SK-N-SH (cell line): ENCODE data around the gene DENND2C. TPM values are rescaled to one million over a fixed set of nuclear protein-coding genes. Genes with fewer than 3 reads are reported as not detected.

Experiments
- CTCF ChIA-PET: fragments of 300-600, 350-600 bp; formaldehyde crosslinking; extraction: SDS; loops from one replicate; lab custom pipeline; 2021; lab: Yijun Ruan, JAX
- POLR2A ChIA-PET: fragments of 350-600 bp; sonication (Branson Sonifier 250); formaldehyde crosslinking; extraction: SDS; loops from one replicate; lab custom pipeline; 2020; ENCODE audit warnings: antibody characterized with exemption, inconsistent platforms; lab: Yijun Ruan, JAX
- DNase-seq: peaks from one replicate; pipeline ENCODE4 v3.0.0; 2012
- H2AFZ ChIP-seq: fragments of 200-600 bp; sonication (generic); 2 replicates; pipeline ENCODE4 v1.8.1; 2016; ENCODE audit warnings: antibody characterized with exemption, mild to moderate bottlenecking, low read depth
- H3F3A ChIP-seq: fragments of 200-600 bp; sonication (generic); replicated peaks from 2 replicates; pipeline ENCODE3; 2016; ENCODE audit warnings: antibody characterized with exemption, mild to moderate bottlenecking; ENCODE audit not compliant: insufficient read depth
- H3K27ac ChIP-seq, 2 experiments: fragments of 200-500 bp in 1 of 2; fragments of 200-600 bp in 1 of 2; sonication (Bioruptor generic) in 1 of 2; sonication (generic), shearing (Covaris generic) in 1 of 2; 2 replicates each; pipeline versions ENCODE4 v1.5.1 to v1.6.1; 2014 to 2016; ENCODE audit warnings: low read depth in 2 of 2, inconsistent platforms in 1 of 2, low read length in 1 of 2, mild to moderate bottlenecking in 1 of 2, mixed read lengths in 1 of 2
- H3K27me3 ChIP-seq: fragments of 200-600 bp; sonication (generic), shearing (Covaris generic); 2 replicates; pipeline ENCODE4 v1.6.1; 2016; ENCODE audit warnings: mixed run types; ENCODE audit not compliant: insufficient read depth
- H3K36me3 ChIP-seq, 2 experiments: fragments of 200-500 bp in 1 of 2; fragments of 200-600 bp in 1 of 2; sonication (Bioruptor generic) in 1 of 2; sonication (generic) in 1 of 2; replicated peaks in 1 of 2; 2 replicates each; pipeline versions ENCODE3 to v1.5.1; 2014 to 2016; ENCODE audit warnings: low read length in 1 of 2, mild to moderate bottlenecking in 1 of 2; ENCODE audit not compliant: insufficient read depth in 2 of 2, control insufficient read depth in 1 of 2
- H3K4me1 ChIP-seq, 2 experiments: fragments of 200-500 bp in 1 of 2; fragments of 200-600 bp in 1 of 2; sonication (Bioruptor generic) in 1 of 2; sonication (generic), shearing (Covaris generic) in 1 of 2; 2 replicates each; pipeline versions ENCODE4 v1.5.1 to v1.6.1; 2014 to 2016; ENCODE audit warnings: low read depth in 1 of 2, low read length in 1 of 2, mixed run types in 1 of 2; ENCODE audit not compliant: insufficient read depth in 2 of 2, control insufficient read depth in 1 of 2
- H3K4me2 ChIP-seq: fragments of 200-600 bp; sonication (generic), shearing (Covaris generic); 2 replicates; pipeline ENCODE4 v1.6.1; 2017; ENCODE audit warnings: mixed run types
- H3K4me3 ChIP-seq, 2 experiments: fragments of 200-500 bp in 1 of 2; fragments of 200-600 bp in 1 of 2; sonication (Bioruptor generic) in 1 of 2; sonication (generic), shearing (Covaris generic) in 1 of 2; 2 replicates each; pipeline versions ENCODE4 v1.5.1 to v1.8.1; 2014 to 2016; ENCODE audit warnings: low read depth in 2 of 2, inconsistent platforms in 1 of 2, low read length in 1 of 2, mild to moderate bottlenecking in 1 of 2, mixed read lengths in 1 of 2, moderate library complexity in 1 of 2
- H3K79me2 ChIP-seq: fragments of 200-600 bp; sonication (generic); 2 replicates; pipeline ENCODE4 v1.8.1; 2017; ENCODE audit warnings: mild to moderate bottlenecking; ENCODE audit not compliant: insufficient read depth
- H3K9ac ChIP-seq: fragments of 200-600 bp; sonication (generic); 2 replicates; pipeline ENCODE4 v1.6.1; 2017; ENCODE audit warnings: mixed run types
- H3K9me2 ChIP-seq: fragments of 200-600 bp; sonication (generic); 2 replicates; pipeline ENCODE4 v1.6.1; 2017; ENCODE audit warnings: mixed run types
- H3K9me3 ChIP-seq: fragments of 200-600 bp; sonication (generic); 2 replicates; pipeline ENCODE4 v1.6.1; 2017; ENCODE audit warnings: mixed run types, mild to moderate bottlenecking, moderate library complexity
- H4K20me1 ChIP-seq: fragments of 200-600 bp; sonication (generic); 2 replicates; pipeline ENCODE4 v1.6.1; 2017; ENCODE audit warnings: mild to moderate bottlenecking, mixed run types; ENCODE audit not compliant: insufficient read depth
- CHD2 ChIP-seq: fragments of 150-350 bp; IDR thresholded peaks from 2 replicates; pipeline ENCODE4 v1.6.1; 2018; ENCODE audit warnings: low read length; ENCODE audit not compliant: partially characterized antibody
- CTCF ChIP-seq: fragments of 200-600 bp; sonication (generic); IDR thresholded peaks from 2 replicates; pipeline ENCODE4 v1.6.1; 2017; ENCODE audit warnings: antibody characterized with exemption, mild to moderate bottlenecking, moderate library complexity
- FOXJ3 ChIP-seq: sonication (generic); formaldehyde crosslinking; IDR thresholded peaks from 2 replicates; pipeline ENCODE4 v1.5.1; 2020; ENCODE audit warnings: mild to moderate bottlenecking, missing genetic modification reagents
- FOXM1 ChIP-seq: IDR thresholded peaks from 2 replicates; pipeline ENCODE4 v1.4.0; 2012; ENCODE audit warnings: low read depth, mild to moderate bottlenecking
- JUND ChIP-seq: IDR thresholded peaks from 2 replicates; pipeline ENCODE4 v1.4.0; 2012
- MEF2A ChIP-seq: IDR thresholded peaks from 2 replicates; pipeline ENCODE4 v1.4.0; 2012; ENCODE audit warnings: low read depth, borderline replicate concordance
- NRF1 ChIP-seq: IDR thresholded peaks from 2 replicates; pipeline ENCODE4 v1.6.1; 2012; ENCODE audit warnings: low read depth, mild to moderate bottlenecking, low read length
- PBX3 ChIP-seq: IDR thresholded peaks from 2 replicates; pipeline ENCODE4; 2012
- POLR2AphosphoS5 ChIP-seq: IDR thresholded peaks from 2 replicates; pipeline ENCODE4 v1.6.1; 2012; ENCODE audit warnings: low read depth, low read length
- RCOR1 ChIP-seq: fragments of 150-350 bp; IDR thresholded peaks from 2 replicates; pipeline ENCODE4 v1.6.1; 2017; ENCODE audit warnings: antibody characterized with exemption, low read length
- REST ChIP-seq: IDR thresholded peaks from 2 replicates; pipeline ENCODE4 v1.6.1; 2012; ENCODE audit warnings: mild to moderate bottlenecking, low read depth, low read length, moderate library complexity
- RXRA ChIP-seq: IDR thresholded peaks from 2 replicates; pipeline ENCODE4 v1.4.0; 2012; ENCODE audit warnings: low read depth, mild to moderate bottlenecking, borderline replicate concordance
- SIN3A ChIP-seq: IDR thresholded peaks from 2 replicates; pipeline ENCODE4 v1.6.1; 2012; ENCODE audit warnings: low read depth, mild to moderate bottlenecking, low read length, moderate library complexity, borderline replicate concordance
- TAF1 ChIP-seq: IDR thresholded peaks from 2 replicates; pipeline ENCODE4 v1.6.1; 2012; ENCODE audit warnings: low read depth, mild to moderate bottlenecking, low read length, moderate library complexity, borderline replicate concordance
- USF1 ChIP-seq: IDR thresholded peaks from 2 replicates; pipeline ENCODE4 v1.4.0; 2012; ENCODE audit warnings: low read depth, borderline replicate concordance
- WGBS: methylation state at CpG from one replicate; pipeline ENCODE4 v1.1.6; 2017; ENCODE audit warnings: low lambda C conversion rate; 5-methylcytosine and 5-hydroxymethylcytosine counted together
- polyA plus RNA-seq, 3 experiments: library from polyadenylated mRNA; depleted of rRNA; stranded (reverse); fragments of >200 nt; gene quantifications; 2 replicates each; pipeline ENCODE4 v1.2.3, GENCODE V29; 2012

The DENND2C gene
- polyA plus RNA-seq, 1 of the 3 experiments (the other 2 are of a cell fraction): 0.03 TPM

- no peaks in the 10 kb centered on the region for H4K20me1 ChIP-seq
- H3K4me3 ChIP-seq: no peak overlapping the region
- DNase-seq: no peak
- H3K79me2 ChIP-seq: no peaks in the 10 kb centered on the region
- H3K4me2 ChIP-seq: no peak overlapping the region
- H3K27ac ChIP-seq: no peak overlapping the region
- WGBS: 0% methylated on average over 1 of the region's 1 CpG
- no peaks in the 10 kb centered on the region for H3K36me3 ChIP-seq
- H3F3A ChIP-seq: no peaks in the 10 kb centered on the region
- no peaks in the 10 kb centered on the region for H3K9me2 ChIP-seq
- H3K4me1 ChIP-seq: no peaks in the 10 kb centered on the region
- no peaks in the 10 kb centered on the region for H3K9me3 ChIP-seq
- CTCF ChIA-PET: interaction anchor here (0.9 to 1.3 kb wide), 2 partner anchors 14 to 18 kb away, joined by 4 read pairs; no protein-coding TSS in a partner anchor
- H3K27me3 ChIP-seq: peaks cover 31% of the 10 kb centered on the region; the same call in 1 of the 2 replicates
- H2AFZ ChIP-seq: peak overlapping the region; percentile 22; the same call in 1 of the 2 replicates
- TF ChIP-seq CHD2 (no peak), SIN3A (no peak), RXRA (no peak), USF1 (no peak), CTCF (no peak), PBX3 (no peak), MEF2A (no peak), JUND (no peak), FOXM1 (no peak)
- TF ChIP-seq, all 33 proteins: peak for 0
- H3K9ac ChIP-seq: no peak overlapping the region
- POLR2A ChIA-PET: no interaction called here
These were observed 20.3 kb upstream of the DENND2C start for GRCh38 chr1:114690148-114690547.

GRCh38 chr1:114688526-114688925 lies 18.7 kb upstream of the DENND2C start:
- WGBS: 16% methylated on average over 4 of the region's 4 CpGs
- H3F3A ChIP-seq: no peaks in the 10 kb centered on the region
- TF ChIP-seq RCOR1 (no peak), JUND (no peak), TAF1 (no peak), REST (no peak), NRF1 (no peak), CHD2 (no peak), FOXJ3 (CRISPR knock-in tag) (no peak), POLR2AphosphoS5 (no peak)
- TF ChIP-seq, all 33 proteins: peak for 0
- Histone ChIP-seq H3K4me2 (no peak overlapping the region), H3K4me3 (no peak overlapping the region), H3K36me3 (no peaks in the 10 kb centered on the region), H3K9ac (no peak overlapping the region), H2AFZ (no peak overlapping the region), H4K20me1 (no peaks in the 10 kb centered on the region), H3K4me1 (no peaks in the 10 kb centered on the region), H3K79me2 (no peaks in the 10 kb centered on the region), H3K9me2 (no peaks in the 10 kb centered on the region), H3K27ac (no peak overlapping the region), H3K9me3 (no peaks in the 10 kb centered on the region), H3K27me3 (peaks cover 42% of the 10 kb centered on the region)
- POLR2A ChIA-PET: no interaction called here
- no peak for DNase-seq
- CTCF ChIA-PET: no interaction called here
